KOPT-K1 (cell line): Measurements from ENCODE around the gene ATL1.

Source experiments
- H3K27ac ChIP-seq: fragments of 200-600 bp; sonication (generic); 2 replicates; pipeline ENCODE4 v1.5.1; 2016; ENCODE audit warnings: antibody characterized with exemption, mild to moderate bottlenecking, low read depth, low read length; ENCODE audit not compliant: poor library complexity, severe bottlenecking
- H3K36me3 ChIP-seq: fragments of 200-600 bp; sonication (generic); 2 replicates; pipeline ENCODE4 v1.5.1; 2017; ENCODE audit warnings: antibody characterized with exemption, mild to moderate bottlenecking, low read length, moderate library complexity; ENCODE audit not compliant: insufficient read depth
- H3K9me3 ChIP-seq: fragments of 200-600 bp; sonication (generic); 2 replicates; pipeline ENCODE4 v1.5.1; 2017; ENCODE audit warnings: antibody characterized with exemption, low read length, mild to moderate bottlenecking; ENCODE audit not compliant: insufficient read depth, poor library complexity, severe bottlenecking

The ATL1 gene

DNA sequence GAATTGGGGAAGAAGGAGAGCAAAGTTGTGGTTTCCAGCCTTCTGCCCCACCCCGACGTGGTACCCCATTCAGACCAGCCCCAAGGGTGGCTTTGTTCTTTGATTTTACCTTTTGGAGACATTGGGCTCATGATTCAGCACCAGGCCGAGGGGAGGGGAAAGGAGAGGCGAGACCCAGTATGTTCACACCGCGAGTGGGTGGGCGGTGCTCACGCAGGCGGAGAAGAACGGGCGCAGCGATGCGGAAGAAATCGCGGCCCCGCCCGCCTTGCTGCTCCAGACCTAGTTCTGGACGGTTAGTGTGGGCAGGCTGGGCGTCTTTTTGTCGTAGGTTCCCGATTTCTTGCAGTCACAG, 963 bp downstream of the ATL1 start:
- H3K9me3 ChIP-seq: no peaks in the 10 kb centered on the region
- H3K27ac ChIP-seq: no peak overlapping the region
- no peaks in the 10 kb centered on the region for H3K36me3 ChIP-seq

DNA sequence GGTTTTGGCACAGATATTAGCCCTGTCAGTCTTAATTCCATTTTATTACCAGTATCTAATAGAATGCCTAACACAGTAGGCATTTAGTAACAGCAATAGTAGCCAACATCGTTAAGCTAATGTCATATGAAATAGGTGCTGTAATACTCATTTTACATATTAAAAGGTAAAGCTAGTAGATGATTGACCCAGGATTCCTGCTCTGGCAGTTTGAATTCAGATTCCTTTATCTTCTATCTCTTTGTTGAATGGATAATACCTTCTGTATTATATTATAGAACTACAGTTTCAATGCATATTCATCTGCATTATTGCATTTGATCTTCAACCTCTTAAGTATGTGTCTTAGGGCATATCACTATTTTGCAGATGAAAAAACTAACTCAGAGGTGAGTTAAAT, 2.9 kb downstream of the ATL1 start:
- no peaks in the 10 kb centered on the region for H3K36me3 ChIP-seq
- H3K9me3 ChIP-seq: no peaks in the 10 kb centered on the region
- no peak overlapping the region for H3K27ac ChIP-seq

DNA sequence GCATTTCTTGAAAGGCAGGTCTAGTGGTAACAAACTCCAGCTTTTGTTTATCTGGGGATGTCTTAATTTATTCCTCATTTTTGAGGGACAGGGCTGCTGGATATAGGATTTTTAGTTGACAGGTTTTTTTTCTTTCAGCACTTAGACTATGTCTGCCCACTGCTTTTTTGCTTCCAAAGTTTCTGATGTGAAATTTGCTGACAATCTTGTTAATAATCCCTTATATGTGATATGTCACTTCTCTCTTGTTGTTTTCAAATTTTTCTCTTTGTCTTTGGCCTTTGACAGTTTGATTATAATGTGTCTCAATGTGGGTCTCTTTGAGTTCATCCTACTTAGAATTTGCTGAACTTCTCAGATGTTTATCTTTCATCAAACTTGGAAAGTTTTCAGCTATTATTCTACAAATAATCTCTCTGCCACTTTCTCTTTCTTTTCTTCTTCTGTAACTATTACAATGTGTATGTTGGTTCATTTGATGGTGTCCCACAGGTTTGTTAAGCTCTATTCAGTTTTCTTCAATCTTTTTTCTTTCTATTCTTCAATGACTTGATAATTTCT, 9.8 kb downstream of the ATL1 start:
- Histone ChIP-seq H3K27ac (no peak overlapping the region), H3K9me3 (peaks cover 18% of the 10 kb centered on the region), H3K36me3 (no peaks in the 10 kb centered on the region)

DNA sequence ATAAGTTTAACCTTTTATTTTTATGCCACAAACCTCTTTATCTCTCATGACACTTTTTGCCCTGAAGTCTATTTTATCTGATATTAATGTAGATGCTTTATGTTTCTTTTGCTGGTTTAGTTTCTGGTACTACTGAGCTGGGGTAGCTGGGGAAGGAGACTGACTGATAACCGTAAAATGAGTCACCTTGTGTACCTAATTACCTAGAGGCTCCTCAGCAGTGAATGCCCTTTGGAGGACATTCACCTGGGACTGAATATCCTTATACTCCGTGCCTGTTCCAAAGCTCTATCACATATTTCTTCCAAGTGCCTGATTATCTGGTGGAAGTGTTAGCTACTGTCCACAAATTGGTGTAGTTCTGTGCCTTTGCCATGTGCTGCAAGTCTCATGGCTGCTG, 13.9 kb downstream of the ATL1 start:
- Histone ChIP-seq H3K9me3 (peaks cover 18% of the 10 kb centered on the region), H3K27ac (no peak overlapping the region), H3K36me3 (no peaks in the 10 kb centered on the region)

DNA sequence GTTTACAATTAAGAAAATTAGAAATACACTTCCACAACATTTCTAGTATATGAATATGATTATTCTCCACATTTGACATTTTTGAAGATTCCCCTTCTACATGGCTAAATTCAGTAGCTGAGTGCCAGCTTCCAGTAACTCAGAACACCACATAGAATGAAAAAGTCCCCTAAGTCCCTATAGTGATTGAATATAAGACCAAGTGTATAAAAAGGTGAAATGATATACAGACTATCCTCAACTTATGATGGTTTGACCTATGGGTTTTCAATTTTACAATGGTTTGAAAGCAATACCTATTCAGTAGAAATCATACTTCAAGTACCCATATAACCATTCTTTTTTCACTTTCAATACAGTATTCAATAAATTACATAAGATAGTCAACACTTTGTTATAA, 15.8 kb downstream of the ATL1 start:
- Histone ChIP-seq H3K9me3 (peaks cover 5% of the 10 kb centered on the region), H3K27ac (no peak overlapping the region)

DNA sequence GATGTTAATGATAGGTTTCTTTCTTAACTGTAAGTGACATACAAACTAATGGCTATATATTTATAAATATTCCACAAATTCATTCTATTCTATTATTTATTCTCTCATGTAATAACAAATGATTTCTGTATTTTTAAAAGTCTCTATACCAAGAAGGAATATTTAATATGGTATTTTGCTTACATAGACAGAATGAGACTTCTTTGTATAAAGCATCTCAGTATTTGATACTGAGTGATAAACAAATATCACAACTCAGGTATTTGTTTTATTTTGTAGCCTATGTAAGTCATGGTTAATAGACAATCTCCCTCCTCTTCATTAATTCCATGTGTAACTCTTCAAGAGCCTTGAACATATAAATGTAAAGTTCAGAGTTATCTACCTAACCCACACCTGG, 18.0 kb downstream of the ATL1 start:
- Histone ChIP-seq H3K36me3 (no peaks in the 10 kb centered on the region), H3K9me3 (no peaks in the 10 kb centered on the region), H3K27ac (no peak overlapping the region)

More for the DNA sequence above, 15.8 kb downstream of the ATL1 start:
- H3K36me3 ChIP-seq: no peaks in the 10 kb centered on the region

DNA sequence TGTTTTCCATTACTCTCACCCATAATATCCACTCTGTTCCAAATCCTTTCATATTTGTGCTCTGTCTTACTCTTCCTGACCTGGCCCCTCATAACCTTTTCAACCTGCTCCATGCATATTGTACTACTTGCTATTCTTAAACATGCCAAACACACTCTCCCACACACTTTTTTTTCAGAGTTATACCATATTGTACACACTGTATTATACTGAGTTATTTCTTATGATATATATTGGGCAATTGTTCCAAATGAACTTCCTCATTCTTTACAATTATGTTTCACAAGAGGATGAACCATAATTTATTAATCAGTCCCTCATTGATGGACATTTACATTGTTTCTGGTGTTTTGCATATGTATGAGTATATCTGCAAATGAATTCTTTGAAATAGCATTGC, 18.5 kb downstream of the ATL1 start:
- H3K36me3 ChIP-seq: no peaks in the 10 kb centered on the region
- no peak overlapping the region for H3K27ac ChIP-seq
- no peaks in the 10 kb centered on the region for H3K9me3 ChIP-seq

DNA sequence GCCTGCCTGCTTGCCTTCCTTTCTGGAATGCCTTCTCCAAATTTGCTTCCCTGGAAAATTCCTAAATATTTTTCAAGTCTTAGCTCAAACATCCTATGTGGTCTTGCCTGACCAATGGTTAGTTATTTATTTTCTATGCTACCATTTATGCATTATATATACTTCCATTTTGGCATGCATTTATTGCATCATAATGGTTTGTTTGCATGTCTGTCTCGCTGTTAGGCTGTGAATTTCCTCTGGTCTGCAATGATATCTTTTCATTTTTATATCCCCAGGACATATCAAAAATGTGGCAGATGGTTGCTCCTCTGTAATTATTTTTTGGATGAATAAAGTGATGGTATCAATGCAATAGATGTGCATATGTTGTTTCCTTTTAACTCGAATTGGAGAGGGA, 30.5 kb downstream of the ATL1 start:
- Histone ChIP-seq H3K9me3 (no peaks in the 10 kb centered on the region), H3K36me3 (no peaks in the 10 kb centered on the region), H3K27ac (no peak overlapping the region)

DNA sequence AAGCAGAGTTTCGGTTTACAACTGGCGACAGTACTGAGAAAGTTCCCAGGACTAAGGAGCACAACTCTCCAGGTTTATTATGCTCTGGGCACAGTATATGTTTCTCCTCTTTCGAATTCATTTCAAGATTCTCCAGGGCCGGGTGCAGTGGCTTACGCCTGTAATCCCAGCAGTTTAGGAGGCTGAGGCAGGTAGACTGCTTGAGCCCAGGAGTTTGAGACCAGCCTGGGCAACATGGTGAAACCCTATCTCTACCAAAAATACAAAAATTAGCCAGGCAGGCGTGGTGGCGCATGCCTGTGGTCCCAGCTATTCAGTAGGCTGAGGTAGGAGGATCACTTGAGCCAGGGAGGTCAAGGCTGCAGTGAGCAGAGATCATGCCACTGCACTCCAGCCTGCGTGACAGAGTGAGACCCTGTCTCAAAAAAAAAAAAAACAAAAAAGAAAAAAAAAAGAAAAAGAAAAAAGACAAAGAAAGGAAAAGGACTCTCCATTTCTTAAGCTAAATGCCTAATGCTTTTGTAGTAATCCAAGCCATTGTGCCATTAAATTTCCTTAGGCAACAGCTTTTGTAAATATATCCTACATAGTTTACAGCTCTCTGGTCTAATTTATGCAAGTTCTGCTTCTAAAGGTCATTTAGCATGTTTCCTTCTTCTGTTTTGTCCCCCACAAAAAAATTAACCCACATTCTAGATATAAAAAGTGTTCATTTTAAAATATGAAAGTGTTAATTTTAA, 34.8 kb downstream of the ATL1 start:
- H3K27ac ChIP-seq: no peak overlapping the region
- no peaks in the 10 kb centered on the region for H3K9me3 ChIP-seq
- H3K36me3 ChIP-seq: no peaks in the 10 kb centered on the region

DNA sequence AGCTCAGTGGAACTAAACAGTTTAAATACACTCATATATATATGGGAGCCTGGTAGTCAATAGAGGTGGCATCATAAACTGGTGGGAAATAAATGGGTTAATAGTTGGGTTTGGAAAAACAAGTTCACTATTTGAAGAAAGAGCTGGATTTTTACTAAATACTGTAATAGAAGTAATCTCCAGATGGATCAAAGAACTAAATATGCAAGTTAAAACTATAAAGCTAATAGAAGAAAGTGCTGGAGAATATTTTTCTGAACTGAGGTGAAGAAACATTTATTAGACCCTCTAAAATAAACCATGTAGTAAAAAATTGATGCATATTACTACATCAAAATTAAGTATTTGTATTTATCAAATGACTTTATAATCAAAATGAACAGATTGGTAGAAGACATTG, 38.8 kb downstream of the ATL1 start:
- H3K27ac ChIP-seq: no peak overlapping the region

DNA sequence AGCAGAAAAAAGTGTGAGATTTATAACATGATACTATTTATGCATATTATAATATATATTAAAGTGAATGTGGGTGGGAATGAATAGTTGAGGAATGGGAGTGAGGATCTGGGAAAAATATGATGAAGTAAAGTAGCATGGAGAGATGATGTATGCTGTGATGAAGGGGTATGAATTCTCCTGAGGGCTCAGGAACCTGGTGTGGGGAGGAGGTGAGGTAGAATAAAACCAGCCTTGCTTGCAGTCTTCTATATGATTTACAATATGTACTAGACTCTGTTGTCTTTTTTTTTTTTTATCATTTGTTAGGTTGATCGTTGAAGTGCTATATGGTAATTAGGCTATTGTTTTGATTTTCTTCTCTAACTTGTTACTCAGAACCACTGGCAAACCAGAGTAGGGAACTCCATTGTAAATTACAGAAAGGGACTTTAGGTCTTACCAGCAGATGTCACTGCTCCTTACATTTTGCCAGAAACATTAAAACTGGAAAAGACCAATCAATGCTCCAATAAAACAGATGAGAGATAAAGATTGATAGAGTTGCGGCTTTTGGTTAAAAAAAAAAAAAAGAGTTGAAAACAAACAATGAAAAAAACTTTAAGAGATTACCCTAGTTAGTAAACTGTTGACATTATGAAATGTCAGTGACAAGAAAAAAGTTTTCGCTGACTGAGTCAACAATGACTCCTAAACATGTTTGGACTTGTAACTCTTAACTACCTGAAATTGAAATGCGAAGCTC, 39.9 kb downstream of the ATL1 start:
- no peaks in the 10 kb centered on the region for H3K9me3 ChIP-seq
- H3K36me3 ChIP-seq: no peaks in the 10 kb centered on the region
- H3K27ac ChIP-seq: no peak overlapping the region

More for the DNA sequence above, 38.8 kb downstream of the ATL1 start:
- H3K9me3 ChIP-seq: no peaks in the 10 kb centered on the region
- H3K36me3 ChIP-seq: no peaks in the 10 kb centered on the region

DNA sequence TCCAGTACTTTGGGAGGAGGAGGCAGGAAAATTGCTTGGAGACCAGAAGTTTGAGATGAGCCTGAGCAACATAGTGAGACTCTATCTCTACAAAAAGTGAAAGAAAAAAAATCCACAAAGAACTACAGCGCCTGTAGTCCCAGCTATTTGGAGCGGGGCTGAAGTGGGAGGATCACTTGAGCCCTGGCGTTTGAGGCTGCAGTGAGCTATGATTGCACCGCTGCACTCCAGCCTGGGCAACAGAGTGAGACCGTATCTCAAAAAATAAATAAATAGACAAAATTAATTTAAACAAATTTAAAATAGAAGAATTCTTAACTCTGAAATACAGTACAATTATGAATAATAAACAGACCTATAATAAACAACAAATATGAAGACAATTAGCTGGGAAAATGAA, 40.9 kb downstream of the ATL1 start:
- no peaks in the 10 kb centered on the region for H3K36me3 ChIP-seq
- H3K27ac ChIP-seq: no peak overlapping the region

DNA sequence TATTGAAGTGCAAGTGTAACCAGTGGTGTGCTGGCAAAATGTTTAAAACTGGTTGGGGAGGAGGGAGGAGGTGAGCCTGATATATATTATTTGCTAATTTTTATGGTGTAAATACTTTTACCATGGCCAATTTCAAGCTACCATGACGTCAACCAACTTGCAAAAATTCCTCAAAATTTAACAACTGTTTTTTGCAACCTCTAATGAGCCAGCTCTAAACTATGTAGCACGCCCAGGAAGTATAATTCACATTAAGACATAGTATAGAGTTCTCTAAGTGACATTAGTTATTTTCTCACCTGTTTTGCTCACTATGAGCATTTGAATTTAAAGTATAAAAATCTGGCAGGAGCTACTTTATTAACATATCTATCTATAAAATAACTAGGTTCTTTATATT, 41.4 kb downstream of the ATL1 start:
- Histone ChIP-seq H3K9me3 (no peaks in the 10 kb centered on the region), H3K27ac (no peak overlapping the region), H3K36me3 (no peaks in the 10 kb centered on the region)

More for the DNA sequence above, 40.9 kb downstream of the ATL1 start:
- no peaks in the 10 kb centered on the region for H3K9me3 ChIP-seq

DNA sequence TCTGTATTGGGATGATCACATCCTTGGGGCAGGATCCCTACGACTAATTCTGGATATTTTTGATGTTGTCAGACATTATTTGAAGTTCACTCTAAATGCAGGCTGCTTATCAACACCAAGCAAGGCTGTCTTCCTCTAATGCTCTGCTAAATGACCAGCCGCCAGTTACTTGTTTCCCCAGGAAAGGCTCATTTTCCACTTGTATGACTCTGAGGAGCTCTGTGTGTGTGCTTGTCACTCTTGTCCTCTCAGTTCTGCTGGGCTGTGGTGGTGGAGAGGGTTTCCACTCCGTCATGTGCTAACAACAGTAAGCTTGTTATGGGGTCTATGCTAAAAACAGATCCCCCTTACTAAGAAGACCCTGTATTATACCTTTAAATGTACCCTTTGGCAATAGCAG, 42.1 kb downstream of the ATL1 start:
- Histone ChIP-seq H3K9me3 (no peaks in the 10 kb centered on the region), H3K27ac (no peak overlapping the region)

DNA sequence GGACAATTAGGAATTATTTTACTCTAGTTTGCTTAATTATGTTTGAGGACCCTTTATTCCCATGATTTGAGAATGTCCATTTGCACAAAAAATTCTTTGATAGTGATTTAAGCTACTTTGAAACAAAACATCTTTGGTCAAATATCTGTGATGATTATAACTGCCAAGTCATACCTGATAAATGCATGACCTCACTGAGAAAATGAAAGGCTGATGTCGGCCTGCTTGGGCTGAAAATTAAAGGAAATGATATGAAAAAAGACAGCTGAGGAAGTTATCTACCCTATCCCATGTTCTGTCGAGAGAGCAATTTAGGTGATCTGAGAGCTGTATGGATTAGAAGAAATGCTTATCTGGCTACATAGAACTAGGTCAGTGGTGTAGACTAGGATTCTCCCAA, 43.6 kb downstream of the ATL1 start:
- Histone ChIP-seq H3K9me3 (no peaks in the 10 kb centered on the region), H3K27ac (no peak overlapping the region), H3K36me3 (no peaks in the 10 kb centered on the region)

More for the DNA sequence above, 42.1 kb downstream of the ATL1 start:
- no peaks in the 10 kb centered on the region for H3K36me3 ChIP-seq

DNA sequence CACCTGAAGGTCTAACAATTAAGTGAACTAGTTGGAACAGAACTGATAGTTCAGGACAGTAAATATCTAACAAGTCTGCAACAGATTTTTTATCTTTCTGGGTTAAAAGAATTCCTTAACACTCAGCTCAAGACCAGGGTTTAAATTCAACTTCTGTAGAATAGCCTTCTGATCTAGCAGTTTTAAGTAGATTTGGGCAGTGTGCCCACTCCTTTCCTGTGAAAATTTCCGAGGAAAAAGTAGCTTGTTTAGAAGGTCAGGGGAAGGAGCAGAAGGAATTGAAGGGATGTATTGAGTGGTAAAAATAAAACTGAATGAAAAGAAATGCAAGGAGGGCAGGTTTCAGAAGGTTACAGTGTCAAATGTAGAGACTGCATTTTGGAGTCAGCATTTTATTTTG, 45.8 kb downstream of the ATL1 start:
- Histone ChIP-seq H3K27ac (no peak overlapping the region), H3K36me3 (no peaks in the 10 kb centered on the region), H3K9me3 (no peaks in the 10 kb centered on the region)
